ENCODE data around the gene LMAN1L.
A peak's percentile ranks its signal among the peaks of the same experiment; 100 is the strongest.

Gene LMAN1L

GRCh38 chr15:74838746-74839525 is 26.3 kb downstream of the LMAN1L start:
- no peak for DNase-seq

DNA sequence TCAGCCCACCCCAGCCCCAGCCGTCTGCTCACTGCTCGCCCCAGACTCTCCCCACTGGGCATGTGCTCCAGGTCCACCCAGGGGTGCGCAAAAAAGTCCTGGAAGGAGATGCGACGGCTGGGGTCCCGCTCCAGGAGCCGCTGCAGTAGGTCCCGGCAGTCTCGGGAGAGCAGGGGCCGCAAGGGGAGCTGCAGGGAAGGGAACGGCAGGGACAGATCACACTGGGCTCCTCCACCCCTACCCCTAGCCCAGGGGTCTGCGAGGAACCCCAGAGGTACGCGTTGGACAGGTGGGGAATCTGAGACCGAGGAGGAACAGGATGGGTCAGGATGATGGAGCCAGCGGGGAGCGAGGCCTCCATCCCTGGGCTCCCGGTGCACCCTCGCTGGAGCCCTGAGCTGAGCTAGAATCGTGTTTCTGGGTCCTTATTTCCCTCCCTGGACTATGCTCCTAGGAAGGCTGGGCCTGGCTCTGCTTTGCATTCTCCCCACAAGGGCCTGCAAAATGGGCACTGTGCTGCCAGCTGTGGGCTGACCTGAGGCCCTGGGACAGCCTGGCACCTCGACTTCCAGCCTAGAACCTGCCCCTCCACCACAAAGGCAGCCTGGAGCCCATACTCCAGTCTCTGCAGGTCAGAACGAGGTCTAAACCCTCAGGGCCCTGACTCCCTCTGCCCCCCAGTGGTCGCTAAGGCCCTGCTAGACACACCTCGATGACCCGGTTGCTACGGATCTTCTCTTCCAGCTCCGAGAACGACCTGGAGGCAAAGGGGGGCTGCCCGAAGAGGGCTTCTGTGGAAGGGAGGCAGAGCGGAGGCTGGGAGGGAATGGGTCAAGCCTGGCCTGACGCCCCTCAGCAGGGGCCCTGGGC is 27.1 kb downstream of the LMAN1L start:
- DNase-seq: no peak

DNA sequence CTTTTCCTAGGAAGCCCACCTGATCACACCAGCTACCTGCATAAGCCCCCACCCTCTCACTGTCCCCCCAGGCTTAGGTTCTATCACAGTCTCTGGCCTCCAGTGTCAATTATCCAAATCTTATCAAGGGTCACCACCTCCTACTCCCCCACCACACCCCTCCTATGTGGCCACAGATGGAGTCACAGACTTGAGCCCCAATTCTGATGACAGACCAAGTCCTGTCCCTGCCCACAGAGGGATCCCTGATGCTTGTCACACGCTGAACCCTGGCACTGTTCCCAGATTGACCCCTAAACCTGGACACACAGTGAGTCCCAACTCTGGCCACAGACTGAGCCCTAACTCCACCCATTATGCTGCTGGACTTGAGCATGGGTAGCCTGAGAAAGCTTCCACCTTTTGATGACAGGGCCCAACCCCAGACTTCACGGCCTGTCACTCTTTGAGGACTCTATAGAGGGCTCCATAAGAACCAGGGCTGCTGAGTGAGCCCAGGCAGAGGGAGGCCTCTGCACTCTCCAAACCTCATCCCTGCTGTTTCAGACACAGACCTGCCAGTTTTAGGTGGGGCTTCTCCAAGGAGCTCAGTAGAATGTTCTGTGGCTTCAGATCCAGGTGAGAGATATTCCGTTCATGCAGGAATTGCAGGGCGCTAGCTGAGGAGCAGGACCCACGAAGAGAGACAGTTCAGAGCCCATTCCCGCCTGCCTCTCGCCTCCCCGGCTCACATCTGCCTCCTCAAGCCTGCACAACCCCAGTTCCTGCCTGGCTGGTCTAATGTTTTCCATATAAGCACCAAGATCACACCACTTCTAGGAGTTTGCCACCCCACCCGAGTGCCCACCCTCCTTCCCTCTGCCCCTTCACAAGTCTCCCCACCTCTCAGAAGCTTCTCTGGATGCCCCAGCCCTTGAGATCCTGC is 28.5 kb downstream of the LMAN1L start:
- DNase-seq: no peak

DNA sequence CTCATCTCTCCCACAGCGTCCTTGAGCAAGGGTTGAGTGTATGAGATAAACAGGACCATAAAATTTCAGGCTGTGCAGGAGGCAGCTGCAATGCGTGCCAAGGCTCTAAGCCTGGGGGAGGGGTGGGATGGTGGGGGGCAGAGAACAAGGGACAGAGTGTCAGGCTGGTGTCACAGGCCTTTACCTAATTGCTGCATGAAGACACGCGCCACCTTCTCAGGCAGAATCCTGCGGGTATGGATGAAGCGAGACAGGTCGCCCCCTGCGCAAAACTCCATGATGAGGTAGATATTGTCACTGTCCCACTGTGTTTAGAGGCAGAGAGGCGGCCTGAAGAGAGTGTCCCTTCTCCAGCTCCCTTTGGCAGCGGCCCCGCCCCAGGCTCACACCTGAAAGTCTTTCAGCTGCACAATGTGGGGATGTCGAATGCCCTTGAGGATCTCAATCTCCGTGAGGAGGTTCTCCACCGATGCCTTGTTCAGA is 29.3 kb downstream of the LMAN1L start:
- DNase-seq: no peak

- peak; percentile 92 for DNase-seq
These were observed 30.2 kb downstream of the LMAN1L start, which contains the start of gene ULK3 for GRCh38 chr15:74842581-74843444. Gene ULK3 (minus strand): TSS chr15:74843156. CDS start chr15:74843105, 51 bp downstream.

- DNase-seq: no peak
These were observed 30.8 kb downstream of the LMAN1L start for GRCh38 chr15:74843445-74843828.

- DNase-seq: no peak
These were observed 31.3 kb downstream of the LMAN1L start for GRCh38 chr15:74843891-74844299.

DNA sequence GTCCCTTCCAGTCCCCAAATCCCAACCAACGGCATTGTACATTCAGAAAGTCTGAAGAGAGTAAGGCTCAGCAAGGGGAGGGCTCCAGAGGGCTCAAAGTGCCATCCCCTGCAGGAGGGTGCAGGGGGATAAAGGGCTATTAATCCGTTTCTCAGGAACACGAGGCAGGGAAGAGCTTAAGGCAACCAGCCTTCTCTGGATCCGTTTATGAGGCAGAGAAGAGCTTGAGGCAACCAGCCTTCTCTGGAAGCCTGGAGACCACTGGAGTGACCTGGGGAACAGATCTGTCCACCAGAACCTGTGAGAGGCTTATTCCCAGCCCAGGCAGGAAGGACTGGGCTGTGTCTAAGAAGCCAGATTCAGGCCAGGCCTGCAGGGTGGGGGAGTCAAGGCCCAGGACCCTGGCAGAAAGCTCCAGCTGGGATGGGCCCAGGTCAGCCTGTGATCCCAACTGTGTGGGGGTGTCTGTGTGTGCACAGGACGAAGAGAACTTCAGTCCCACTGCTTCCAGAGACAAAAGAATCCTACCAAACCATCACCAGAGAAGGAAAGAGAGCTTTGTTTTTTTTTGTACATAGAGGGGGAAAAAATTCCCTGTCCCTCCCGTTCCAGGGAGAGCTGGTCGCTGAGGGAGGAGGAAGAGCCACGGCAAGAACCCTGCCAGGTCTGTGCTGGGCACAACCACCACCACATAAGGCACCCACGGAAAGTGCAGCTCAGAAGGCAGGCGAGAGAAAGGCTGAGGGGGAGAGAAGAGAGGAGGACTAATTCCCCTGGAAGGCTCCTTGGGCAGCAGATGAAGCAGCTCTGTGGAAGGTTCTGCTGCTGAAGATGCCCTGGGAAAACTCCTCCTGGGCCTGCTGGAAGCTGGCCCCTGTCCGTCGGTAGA is 31.9 kb downstream of the LMAN1L start:
- DNase-seq: no peak

DNA sequence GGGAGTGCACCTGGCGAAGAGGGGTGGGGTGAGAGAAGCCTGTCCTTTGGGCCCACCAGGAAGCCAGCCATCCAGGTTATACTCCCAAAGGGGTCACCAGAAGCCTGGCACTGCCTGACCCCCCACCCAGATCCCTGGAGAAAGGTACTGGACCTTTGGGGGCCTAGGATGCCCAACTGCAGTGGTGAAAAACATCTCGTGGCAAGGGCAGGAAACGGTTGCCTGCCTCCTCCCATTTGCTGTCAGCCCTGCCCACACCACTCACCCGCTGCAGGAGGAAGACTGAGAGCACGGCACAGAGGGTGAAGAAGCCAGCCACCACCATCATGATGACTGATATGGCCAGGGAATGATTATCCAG is 32.6 kb downstream of the LMAN1L start:
- no peak for DNase-seq

DNA sequence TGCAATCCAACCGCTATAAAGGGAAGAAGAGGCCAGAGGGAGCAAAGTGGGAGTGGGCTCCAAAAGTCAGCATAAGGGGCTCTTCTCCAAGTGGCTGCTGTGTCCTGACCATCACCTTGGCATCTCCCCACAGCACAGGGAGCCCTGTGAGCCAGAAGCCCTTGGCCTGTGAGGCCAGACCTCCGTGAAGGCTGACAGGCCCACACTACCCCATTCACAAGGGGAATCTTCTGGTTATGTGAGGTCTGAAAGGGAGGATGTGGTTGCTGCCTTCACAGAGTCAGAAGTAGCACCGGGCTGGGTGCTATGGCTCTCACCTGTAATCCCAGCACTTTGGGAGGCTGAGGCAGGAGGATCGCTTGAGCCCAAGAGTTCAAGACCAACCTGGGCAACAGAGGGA is 32.9 kb downstream of the LMAN1L start:
- no peak for DNase-seq

GRCh38 chr15:74847432-74847831 is 34.8 kb downstream of the LMAN1L start:
- DNase-seq: no peak

DNA sequence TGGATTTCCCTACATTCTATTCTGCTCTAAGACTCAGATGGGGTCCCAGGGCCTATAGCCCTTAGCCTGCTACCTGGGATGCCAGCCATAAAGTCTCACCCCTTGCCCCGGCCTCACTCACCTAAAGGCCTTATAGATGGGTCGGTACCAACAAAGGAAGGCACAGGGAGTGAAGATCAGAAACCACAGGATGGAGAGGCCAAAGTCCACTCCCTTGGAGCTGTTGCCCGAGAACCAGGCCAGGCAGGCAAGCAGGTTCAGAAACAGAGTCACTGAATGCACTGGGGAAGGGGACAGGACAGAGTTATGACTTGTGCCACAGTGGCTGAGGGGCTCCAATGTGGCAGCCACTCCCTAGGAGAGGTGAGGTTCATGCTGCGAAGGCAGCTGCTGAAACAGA is 37.8 kb downstream of the LMAN1L start:
- DNase-seq: no peak

DNA sequence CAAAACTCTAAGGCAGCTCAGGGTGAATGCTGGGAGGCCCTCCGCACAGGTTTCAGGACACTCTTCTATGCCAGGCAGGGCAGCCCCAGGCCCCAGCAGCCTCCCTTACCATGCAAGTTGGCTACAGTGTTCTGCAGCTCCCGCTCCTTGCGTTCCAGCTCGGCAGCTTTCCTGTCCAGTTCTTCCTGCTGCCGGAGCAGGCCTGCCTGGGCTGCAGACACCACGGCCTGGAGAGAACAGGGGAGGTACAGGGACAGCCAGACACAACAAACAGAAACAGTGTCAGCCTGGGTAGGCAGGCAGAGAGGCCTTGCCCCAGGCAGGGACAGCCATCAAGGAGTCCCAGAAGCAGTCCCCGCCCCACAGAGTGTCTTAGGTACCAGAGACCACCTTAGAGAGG is 39.3 kb downstream of the LMAN1L start:
- DNase-seq: no peak

DNA sequence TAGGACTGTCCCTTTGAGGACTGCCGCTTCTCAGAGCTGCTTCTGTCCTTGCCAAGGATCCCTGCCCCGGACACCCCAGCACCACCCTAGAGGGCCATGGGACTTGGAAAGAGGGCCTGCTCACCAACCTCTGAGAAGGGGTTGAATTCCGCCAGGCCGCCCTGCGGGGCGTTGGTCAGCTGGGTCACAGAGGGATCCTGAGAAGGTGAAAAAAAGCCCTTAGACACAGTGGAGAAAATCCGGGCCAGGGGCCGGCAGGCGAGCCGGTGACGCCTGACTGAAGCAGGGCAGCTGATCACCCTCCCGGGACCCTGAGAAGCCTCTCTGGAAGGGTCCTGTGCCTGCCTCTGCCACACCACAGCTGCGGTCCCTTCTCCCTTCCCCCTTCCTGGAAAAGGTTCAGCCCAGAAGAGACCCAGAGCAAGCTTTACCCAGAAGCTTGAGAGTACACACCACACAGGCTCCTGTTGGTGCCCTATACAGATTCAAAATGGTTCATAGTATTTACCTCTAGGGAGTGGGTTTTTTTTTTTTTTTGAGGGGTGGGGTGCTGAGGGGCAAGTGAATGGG is 41.9 kb downstream of the LMAN1L start:
- no peak for DNase-seq

- DNase-seq: no peak
These were observed 43.2 kb downstream of the LMAN1L start for GRCh38 chr15:74855857-74856256.

DNA sequence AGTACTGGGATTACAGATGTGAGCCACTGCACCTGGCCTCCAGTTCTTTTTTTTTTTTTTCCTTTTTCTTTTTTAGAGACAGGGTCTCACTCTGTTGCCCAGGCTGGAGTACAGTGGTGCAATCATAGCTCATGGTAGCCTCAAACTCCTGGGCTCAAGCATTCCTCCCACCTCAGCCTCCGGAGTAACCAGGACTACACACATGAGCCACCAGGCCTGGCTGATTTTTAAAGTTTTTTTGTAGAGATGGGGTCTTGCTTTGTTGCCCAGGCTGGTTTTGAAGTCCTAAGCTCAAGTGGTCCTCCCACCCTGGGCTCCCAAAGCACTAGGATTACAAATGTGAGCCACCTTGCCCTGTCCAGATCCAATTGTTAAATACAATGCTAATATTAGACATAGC is 43.9 kb downstream of the LMAN1L start:
- no peak for DNase-seq

DNA sequence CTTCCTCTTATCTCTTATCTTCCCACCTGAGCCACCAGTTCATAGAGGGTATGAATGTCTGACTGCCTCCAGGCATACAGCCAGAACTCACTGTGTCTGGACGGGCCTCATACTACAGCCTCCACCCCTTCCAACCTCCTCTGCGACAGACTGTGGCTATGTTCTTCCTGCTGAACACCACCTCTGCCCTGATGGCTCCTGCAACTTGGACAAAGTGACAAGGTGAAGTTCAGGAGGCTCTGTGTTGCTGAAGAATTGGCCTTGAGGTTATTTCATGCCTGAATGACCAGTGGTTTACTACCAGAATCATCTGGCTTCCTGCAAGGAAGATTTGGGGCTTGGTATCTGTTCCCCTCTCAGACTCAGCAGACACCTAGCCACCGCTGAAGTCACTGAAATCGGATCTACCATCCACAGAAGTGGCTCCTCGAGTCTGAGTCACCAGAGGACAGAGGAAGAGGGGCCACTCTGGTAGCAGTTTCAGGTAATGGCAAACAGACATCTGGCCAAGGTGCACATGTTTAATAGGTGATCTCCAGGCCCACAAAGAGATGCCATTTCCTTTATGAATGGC is 44.5 kb downstream of the LMAN1L start:
- DNase-seq: no peak

DNA sequence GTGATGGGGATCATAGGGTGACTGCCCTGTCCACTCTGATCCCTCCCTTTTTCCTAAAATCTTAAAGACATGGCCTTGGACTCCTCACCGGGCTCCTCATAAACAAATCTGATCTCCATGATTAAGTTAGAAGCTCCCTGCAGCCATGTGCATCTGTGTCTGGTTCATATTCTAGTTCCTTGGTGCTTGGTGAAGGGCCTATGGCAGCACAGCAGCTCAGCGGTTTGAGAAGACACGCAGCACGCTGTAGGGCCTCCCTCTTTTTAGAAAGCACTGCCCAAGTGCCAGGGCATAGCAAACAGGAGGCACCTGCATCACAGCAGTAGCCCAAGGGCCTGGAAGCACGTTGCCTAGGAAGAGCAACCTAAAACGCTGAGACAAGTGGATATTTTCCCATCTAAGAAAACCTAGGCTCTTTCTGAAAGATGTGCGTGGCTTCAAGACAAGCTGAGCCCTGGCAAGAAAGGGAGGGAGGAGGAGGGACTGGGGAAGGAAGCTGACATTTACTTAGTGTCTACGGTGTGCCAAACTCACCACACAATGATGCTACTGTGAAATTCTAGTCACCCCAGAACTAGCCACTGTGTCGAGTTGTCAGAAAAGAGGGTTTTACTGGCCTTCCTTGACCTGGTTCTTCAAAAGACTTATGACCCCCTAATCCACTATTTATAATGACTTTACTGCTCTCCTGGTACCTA is 45.2 kb downstream of the LMAN1L start:
- DNase-seq: no peak

DNA sequence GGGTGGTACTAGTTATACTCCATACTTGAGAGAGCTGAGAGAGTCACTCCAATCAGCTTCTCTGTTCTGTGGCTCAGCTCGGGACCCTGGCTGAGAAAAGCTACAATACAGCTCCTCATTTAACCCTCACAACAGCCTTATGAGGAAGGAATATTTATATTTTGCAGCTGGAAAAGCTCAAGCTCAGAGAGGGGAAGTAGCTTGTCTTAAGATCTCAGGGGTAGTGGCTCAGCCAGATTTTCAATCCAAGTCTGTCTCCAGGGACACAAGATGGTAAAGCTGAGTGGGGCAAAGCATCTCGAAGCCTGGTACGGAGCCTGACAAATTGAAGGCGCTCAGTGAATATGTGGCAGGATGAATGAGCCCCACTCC is 45.7 kb downstream of the LMAN1L start:
- no peak for DNase-seq

Data from activated gamma-delta T cell (primary cell).